HG03342 (cell line): ENCODE measurements around the gene ATG4C.

Source experiments
- ATAC-seq: cut with Tn5 transposase; IDR thresholded peaks from one replicate; pipeline ENCODE4 v1.9.1; 2021; ENCODE audit warnings: mild to moderate bottlenecking, moderate library complexity; ENCODE audit not compliant: unreplicated experiment

The ATG4C gene

GRCh38 chr1:62903522-62903921, 119.6 kb downstream of the ATG4C start:
- ATAC-seq: no peak

GRCh38 chr1:62903982-62904855, 120.3 kb downstream of the ATG4C start:
- no peak for ATAC-seq

DNA sequence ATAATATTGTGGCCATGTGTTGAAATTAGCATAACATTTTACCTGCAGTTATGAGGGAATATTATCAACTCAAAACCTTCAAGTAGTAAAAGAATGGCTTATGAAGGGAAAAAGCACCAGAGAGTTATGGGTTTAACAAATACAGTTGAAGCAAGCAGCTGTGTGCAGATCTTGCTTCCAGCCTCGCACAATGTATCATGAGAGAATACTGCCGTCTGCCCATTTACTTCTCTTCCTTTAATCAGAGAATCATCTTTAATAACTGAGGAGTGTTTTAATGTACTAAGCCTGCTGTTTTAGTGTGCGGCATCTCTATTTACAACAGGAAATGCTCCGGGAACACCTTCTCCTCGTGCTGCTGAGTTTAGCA, 120.9 kb downstream of the ATG4C start:
- no peak for ATAC-seq

GRCh38 chr1:62905309-62905708, 121.4 kb downstream of the ATG4C start:
- no peak for ATAC-seq

DNA sequence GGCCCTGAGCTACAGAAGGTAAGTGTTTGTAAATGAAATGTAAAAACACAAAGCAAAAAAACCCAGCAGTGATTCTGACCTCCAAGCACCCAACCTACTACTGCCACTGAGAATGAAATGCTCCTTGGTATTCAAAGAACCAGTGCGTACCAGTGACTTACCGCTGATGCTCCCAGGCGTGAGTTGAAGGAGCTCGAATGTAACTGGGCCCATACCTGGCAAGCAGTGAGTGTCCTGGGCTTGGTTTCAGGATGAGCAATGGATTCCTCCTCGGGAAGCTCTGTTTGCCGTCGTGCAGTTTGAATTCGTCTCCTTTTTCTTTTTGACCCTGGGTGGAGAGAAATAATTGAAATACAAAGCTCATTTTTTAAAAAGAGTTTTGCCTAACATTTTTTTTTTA, 121.9 kb downstream of the ATG4C start:
- no peak for ATAC-seq

GRCh38 chr1:62906428-62906886, 122.5 kb downstream of the ATG4C start:
- no peak for ATAC-seq

DNA sequence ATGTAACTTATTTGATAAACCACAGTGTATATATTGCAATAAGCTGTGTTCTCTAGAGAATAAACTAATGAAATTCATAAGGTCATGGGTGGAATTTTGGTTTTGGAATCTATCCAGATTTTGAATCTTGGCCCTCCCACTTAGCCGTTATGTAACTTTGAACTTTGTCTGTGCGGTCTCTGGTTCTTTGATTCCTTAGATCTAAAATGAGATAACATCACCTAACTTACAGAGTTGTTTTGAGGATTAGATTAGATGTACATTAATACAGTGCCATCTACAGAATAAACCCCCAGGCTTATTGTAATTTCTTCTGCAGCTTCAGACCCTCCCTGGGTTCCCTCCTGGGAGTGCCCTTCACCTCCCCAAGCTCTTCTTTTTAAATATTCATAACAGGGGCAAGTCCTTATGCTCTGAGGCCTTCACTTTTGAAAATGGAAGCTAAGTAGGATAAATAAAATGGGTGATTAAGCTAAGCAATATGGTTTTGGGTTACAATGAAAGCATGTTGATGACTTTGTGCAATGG, 124.3 kb downstream of the ATG4C start:
- no peak for ATAC-seq

DNA sequence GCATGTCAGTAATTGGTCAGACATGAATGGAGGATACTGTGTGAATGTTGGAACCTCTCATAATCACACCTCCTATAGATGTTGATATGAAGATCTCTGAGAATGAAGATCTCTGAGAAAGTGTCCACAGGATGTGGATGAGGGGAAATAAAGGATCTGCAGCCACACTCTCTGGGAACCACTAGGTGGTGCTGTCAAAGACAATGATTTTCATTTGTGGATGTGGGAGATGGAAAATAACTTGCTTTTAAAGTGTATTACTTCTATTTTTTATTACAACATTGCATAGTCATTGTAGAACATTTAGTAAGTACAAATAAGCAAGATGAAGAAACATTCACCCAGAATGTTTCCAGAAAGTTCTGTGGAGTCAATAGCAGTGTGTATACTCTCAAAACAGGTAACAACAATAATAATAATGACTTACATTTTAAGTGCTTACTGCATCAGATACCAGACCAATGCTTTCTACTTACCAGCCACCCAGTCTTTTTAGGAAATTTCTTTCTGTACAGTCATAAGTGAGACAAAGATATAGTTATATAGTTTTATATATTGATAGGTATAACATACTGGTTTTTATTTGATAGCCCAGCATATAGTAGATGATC, 128.2 kb downstream of the ATG4C start:
- ATAC-seq: no peak
